Measurements from ENCODE around the gene RD3L. TPM values are rescaled to one million over a fixed set of nuclear protein-coding genes. Genes with fewer than 3 reads are reported as not detected.

RD3L gene
- total and polyA plus RNA-seq, 2 of the 13 experiments (the other 11 are each of a cell fraction or from before 2014, with no cell fraction given) = not detected

DNA sequence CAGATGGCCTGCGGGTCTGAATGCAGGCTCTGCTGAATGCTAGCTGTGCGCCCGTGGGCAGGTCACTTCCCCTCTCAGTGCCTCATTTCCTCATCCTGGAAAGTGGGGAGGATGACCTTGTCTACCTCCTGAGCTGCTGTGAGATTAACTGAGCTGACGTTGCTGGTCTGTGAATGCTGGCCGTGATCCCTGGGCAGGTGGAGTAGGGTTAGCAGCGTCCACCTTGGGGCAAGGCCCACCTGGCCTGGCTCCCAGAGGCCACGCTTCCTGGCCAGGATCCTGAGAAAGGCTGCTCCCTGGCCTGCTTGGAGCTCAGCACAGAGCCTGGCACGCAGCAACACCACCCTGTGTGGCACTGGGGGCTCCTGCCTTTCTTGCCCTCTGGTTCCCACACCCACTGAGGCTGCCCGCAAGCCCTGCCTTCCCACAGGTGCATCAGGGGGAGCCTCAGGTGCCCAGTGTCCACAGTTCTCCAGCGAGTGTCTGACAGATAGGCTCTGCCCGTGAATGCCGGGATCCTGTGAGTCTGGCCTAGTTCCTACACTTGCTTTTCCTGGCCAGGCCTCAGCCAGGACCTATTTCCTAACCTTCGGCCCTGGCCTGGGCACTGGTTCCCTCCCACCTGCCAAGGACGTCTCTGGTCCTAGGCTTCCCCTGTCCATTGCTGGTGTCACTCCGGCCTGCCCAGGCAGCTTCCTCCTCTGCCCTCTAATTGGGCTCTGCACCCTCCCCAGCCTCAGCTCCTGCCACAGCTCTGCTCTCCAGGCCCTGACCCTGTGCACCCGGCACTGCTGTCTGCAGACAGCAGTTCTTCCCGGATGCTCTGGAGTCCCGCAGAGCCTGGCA is 51.3 kb downstream of the RD3L start (continued):
- TF ChIP-seq ZBTB8A (CRISPR knock-in tag; IDR thresholded peaks at IDR 0.05; ENCODE audit: borderline replicate concordance, low read depth) (no peak), PCBP1 (IDR thresholded peaks at IDR 0.05; ENCODE audit: borderline replicate concordance, low read depth, low read length) (no peak), ZNF431 (CRISPR knock-in tag; IDR thresholded peaks at IDR 0.05; ENCODE audit: borderline replicate concordance, low read depth) (no peak), ZBTB7B (CRISPR knock-in tag; IDR thresholded peaks at IDR 0.05) (no peak; the same call in 1 of the 2 replicates), FLYWCH1 (CRISPR knock-in tag; IDR thresholded peaks at IDR 0.05) (no peak), ZNF367 (CRISPR knock-in tag; IDR thresholded peaks at IDR 0.05; ENCODE audit: borderline replicate concordance) (no peak), TSC22D2 (CRISPR knock-in tag; IDR thresholded peaks at IDR 0.05; ENCODE audit: borderline replicate concordance) (no peak), ZNF792 (CRISPR knock-in tag; IDR thresholded peaks at IDR 0.05) (no peak), MAF1 (CRISPR knock-in tag; IDR thresholded peaks at IDR 0.05; ENCODE audit: borderline replicate concordance) (peak; percentile 46; the same call in 1 of the 2 replicates), SP5 (CRISPR knock-in tag; IDR thresholded peaks at IDR 0.05; ENCODE audit: borderline replicate concordance, low read depth) (0 out of 2 replicates have a peak, but pooled peaks have one; percentile 8), MIER2 (CRISPR knock-in tag; IDR thresholded peaks at IDR 0.05) (no peak), ZNF225 (CRISPR knock-in tag; IDR thresholded peaks at IDR 0.05) (no peak), ZBTB1 (CRISPR knock-in tag; IDR thresholded peaks at IDR 0.05; ENCODE audit: borderline replicate concordance) (no peak), DNMT1 (CRISPR knock-in tag; IDR thresholded peaks at IDR 0.05) (no peak), MTF1 (CRISPR knock-in tag; IDR thresholded peaks at IDR 0.05) (peak; percentile 95), FIP1L1 (IDR thresholded peaks at IDR 0.05; ENCODE audit: borderline replicate concordance, insufficient read depth, low read depth, low read length) (no peak), CBX5 (CRISPR knock-in tag; IDR thresholded peaks at IDR 0.05; ENCODE audit: borderline replicate concordance) (no peak), CC2D1A (CRISPR knock-in tag; IDR thresholded peaks at IDR 0.05) (no peak), GZF1 (CRISPR knock-in tag; IDR thresholded peaks at IDR 0.05) (no peak; the same call in 1 of the 2 replicates), ZNF775 (CRISPR knock-in tag; IDR thresholded peaks at IDR 0.05; ENCODE audit: borderline replicate concordance) (no peak)
- TF ChIP-seq, protein P1, sequence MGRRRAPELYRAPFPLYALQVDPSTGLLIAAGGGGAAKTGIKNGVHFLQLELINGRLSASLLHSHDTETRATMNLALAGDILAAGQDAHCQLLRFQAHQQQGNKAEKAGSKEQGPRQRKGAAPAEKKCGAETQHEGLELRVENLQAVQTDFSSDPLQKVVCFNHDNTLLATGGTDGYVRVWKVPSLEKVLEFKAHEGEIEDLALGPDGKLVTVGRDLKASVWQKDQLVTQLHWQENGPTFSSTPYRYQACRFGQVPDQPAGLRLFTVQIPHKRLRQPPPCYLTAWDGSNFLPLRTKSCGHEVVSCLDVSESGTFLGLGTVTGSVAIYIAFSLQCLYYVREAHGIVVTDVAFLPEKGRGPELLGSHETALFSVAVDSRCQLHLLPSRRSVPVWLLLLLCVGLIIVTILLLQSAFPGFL (CRISPR knock-in tag; IDR thresholded peaks at IDR 0.05) = no peak
- TF ChIP-seq, protein P2, sequence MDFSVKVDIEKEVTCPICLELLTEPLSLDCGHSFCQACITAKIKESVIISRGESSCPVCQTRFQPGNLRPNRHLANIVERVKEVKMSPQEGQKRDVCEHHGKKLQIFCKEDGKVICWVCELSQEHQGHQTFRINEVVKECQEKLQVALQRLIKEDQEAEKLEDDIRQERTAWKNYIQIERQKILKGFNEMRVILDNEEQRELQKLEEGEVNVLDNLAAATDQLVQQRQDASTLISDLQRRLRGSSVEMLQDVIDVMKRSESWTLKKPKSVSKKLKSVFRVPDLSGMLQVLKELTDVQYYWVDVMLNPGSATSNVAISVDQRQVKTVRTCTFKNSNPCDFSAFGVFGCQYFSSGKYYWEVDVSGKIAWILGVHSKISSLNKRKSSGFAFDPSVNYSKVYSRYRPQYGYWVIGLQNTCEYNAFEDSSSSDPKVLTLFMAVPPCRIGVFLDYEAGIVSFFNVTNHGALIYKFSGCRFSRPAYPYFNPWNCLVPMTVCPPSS (IDR thresholded peaks at IDR 0.05) = no peak
- TF ChIP-seq, protein P3, sequence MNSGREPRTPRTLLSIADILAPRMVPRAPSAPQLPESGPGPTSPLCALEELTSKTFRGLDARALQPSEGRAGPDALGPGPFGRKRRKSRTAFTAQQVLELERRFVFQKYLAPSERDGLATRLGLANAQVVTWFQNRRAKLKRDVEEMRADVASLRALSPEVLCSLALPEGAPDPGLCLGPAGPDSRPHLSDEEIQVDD (CRISPR knock-in tag; IDR thresholded peaks at IDR 0.05; ENCODE audit: borderline replicate concordance) = no peak
- TF ChIP-seq, protein P4, sequence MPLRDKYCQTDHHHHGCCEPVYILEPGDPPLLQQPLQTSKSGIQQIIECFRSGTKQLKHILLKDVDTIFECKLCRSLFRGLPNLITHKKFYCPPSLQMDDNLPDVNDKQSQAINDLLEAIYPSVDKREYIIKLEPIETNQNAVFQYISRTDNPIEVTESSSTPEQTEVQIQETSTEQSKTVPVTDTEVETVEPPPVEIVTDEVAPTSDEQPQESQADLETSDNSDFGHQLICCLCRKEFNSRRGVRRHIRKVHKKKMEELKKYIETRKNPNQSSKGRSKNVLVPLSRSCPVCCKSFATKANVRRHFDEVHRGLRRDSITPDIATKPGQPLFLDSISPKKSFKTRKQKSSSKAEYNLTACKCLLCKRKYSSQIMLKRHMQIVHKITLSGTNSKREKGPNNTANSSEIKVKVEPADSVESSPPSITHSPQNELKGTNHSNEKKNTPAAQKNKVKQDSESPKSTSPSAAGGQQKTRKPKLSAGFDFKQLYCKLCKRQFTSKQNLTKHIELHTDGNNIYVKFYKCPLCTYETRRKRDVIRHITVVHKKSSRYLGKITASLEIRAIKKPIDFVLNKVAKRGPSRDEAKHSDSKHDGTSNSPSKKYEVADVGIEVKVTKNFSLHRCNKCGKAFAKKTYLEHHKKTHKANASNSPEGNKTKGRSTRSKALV (CRISPR knock-in tag; IDR thresholded peaks at IDR 0.05) = peak; percentile 51; the same call in 1 of the 2 replicates
- TF ChIP-seq, protein P5, sequence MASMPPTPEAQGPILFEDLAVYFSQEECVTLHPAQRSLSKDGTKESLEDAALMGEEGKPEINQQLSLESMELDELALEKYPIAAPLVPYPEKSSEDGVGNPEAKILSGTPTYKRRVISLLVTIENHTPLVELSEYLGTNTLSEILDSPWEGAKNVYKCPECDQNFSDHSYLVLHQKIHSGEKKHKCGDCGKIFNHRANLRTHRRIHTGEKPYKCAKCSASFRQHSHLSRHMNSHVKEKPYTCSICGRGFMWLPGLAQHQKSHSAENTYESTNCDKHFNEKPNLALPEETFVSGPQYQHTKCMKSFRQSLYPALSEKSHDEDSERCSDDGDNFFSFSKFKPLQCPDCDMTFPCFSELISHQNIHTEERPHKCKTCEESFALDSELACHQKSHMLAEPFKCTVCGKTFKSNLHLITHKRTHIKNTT (CRISPR knock-in tag; IDR thresholded peaks at IDR 0.05) = no peak
